K562 (cell line): ENCODE measurements around the gene NAA38. TPM values are rescaled to one million over a fixed set of nuclear protein-coding genes. Genes with fewer than 3 reads are reported as not detected.

Experiments used
- ATAC-seq: fragments of 200-7000 bp; cut with Tn5 transposase; 3 replicates; pipeline ENCODE4 v1.9.1; 2020; ENCODE audit warnings: moderate library complexity
- BruUV-seq: library from RNA; stranded (reverse); fragments of 400-500 nt; replicated peaks from 2 replicates; lab custom pipeline; 2021; lab: Mats Ljungman, UMichigan
- CTCF ChIA-PET: fragments of 300-600 bp; formaldehyde crosslinking; extraction: SDS; loops from one replicate; lab custom pipeline; 2021; ENCODE audit warnings: low intra/inter-chr PET ratio; lab: Yijun Ruan, JAX
- POLR2A ChIA-PET: fragments of 300-600, 350-650 bp; sonication (Branson Sonifier 250); formaldehyde crosslinking; extraction: SDS; loops from one replicate; lab custom pipeline; 2021; ENCODE audit warnings: antibody characterized with exemption, inconsistent platforms; lab: Yijun Ruan, JAX
- DNase-seq, 4 experiments: peaks; one replicate each; pipeline versions ENCODE4 v3.0.0 to v3.0.0-alpha.2; 2011 to 2018; ENCODE audit warnings: low spot score in 3 of 4, mixed read lengths in 3 of 4; ENCODE audit errors: extremely low read depth in 1 of 4
- FAIRE-seq: peaks from 2 replicates; lab custom pipeline; 2011; peaks lifted over from hg19 to GRCh38; lab: Jason Lieb, UNC
- H2AFZ ChIP-seq: 2 replicates; pipeline ENCODE4 v1.6.0; 2011; ENCODE audit warnings: low read depth, low read length, control low read depth, inconsistent platforms
- H3K27ac ChIP-seq: fragments of 200-600 bp; 3 replicates; pipeline ENCODE4 v1.8.0; 2011; ENCODE audit warnings: low read depth, mild to moderate bottlenecking, control low read depth, inconsistent platforms, low read length, moderate library complexity, mixed read lengths; ENCODE audit errors: extremely low read depth
- H3K27me3 ChIP-seq, 2 experiments: fragments of 300-600 bp in 1 of 2; 2 replicates in 1 of 2; 3 replicates in 1 of 2; pipeline versions ENCODE4 v1.6.0 to v1.8.0; 2011; ENCODE audit warnings: inconsistent platforms in 2 of 2, low read length in 2 of 2, mild to moderate bottlenecking in 1 of 2, mixed read lengths in 1 of 2, moderate library complexity in 1 of 2; ENCODE audit not compliant: control insufficient read depth in 2 of 2, insufficient read depth in 2 of 2
- H3K36me3 ChIP-seq: fragments of 300-600 bp; 3 replicates; pipeline ENCODE4 v1.8.0; 2011; ENCODE audit warnings: mild to moderate bottlenecking, low read length, inconsistent platforms; ENCODE audit not compliant: control insufficient read depth, insufficient read depth
- H3K4me1 ChIP-seq, 2 experiments: fragments of 200-600 bp in 1 of 2; replicated peaks in 1 of 2; 2 replicates in 1 of 2; 3 replicates in 1 of 2; pipeline versions ENCODE4 v1.5.1 to v1.8.0; 2011; ENCODE audit warnings: inconsistent platforms in 2 of 2, low read length in 2 of 2, mild to moderate bottlenecking in 1 of 2, mixed read lengths in 1 of 2, moderate library complexity in 1 of 2; ENCODE audit not compliant: control insufficient read depth in 2 of 2, insufficient read depth in 2 of 2
- H3K4me2 ChIP-seq: 2 replicates; pipeline ENCODE4 v1.6.1; 2011; ENCODE audit warnings: low read length, control low read depth, inconsistent platforms, mixed read lengths; ENCODE audit not compliant: insufficient read depth
- H3K4me3 ChIP-seq: fragments of 200-600 bp; sonication (generic), shearing (Covaris generic); 2 replicates; pipeline ENCODE4 v1.5.1; 2016; ENCODE audit warnings: control low read depth, inconsistent platforms
- H3K79me2 ChIP-seq: fragments of 200-600 bp; 3 replicates; pipeline ENCODE4 v1.8.0; 2011; ENCODE audit warnings: low read length, inconsistent platforms; ENCODE audit not compliant: control insufficient read depth, insufficient read depth
- H3K9ac ChIP-seq, 2 experiments: 2 replicates each; pipeline versions ENCODE4 v1.6.0 to v1.6.1; 2011; ENCODE audit warnings: low read depth in 2 of 2, low read length in 2 of 2, control low read depth in 1 of 2, inconsistent platforms in 1 of 2, mild to moderate bottlenecking in 1 of 2, mixed read lengths in 1 of 2; ENCODE audit not compliant: insufficient read depth in 1 of 2
- H3K9me1 ChIP-seq: one replicate; pipeline ENCODE4 v1.6.0; 2011; ENCODE audit warnings: inconsistent platforms, mild to moderate bottlenecking, low read length, moderate library complexity; ENCODE audit not compliant: control insufficient read depth, insufficient read depth
- H3K9me3 ChIP-seq: replicated peaks from 2 replicates; pipeline ENCODE4 v1.5.1; 2011; ENCODE audit warnings: low read depth, low read length, inconsistent platforms; ENCODE audit not compliant: control insufficient read depth, insufficient read depth
- H4K20me1 ChIP-seq: replicated peaks from 2 replicates; pipeline ENCODE4 v1.6.1; 2011; ENCODE audit warnings: low read length, inconsistent platforms, mixed read lengths; ENCODE audit not compliant: control insufficient read depth, insufficient read depth
- ATF6 ChIP-seq: sonication (generic); formaldehyde crosslinking; IDR thresholded peaks from 2 replicates; pipeline ENCODE4 v1.4.0; 2020; ENCODE audit warnings: mild to moderate bottlenecking, missing genetic modification reagents
- BMI1 ChIP-seq: fragments of 150-350 bp; IDR thresholded peaks from 2 replicates; pipeline ENCODE4 v1.6.1; 2014; ENCODE audit warnings: low read length
- MLLT1 ChIP-seq, 2 experiments: fragments of 450-650 bp; IDR thresholded peaks; 2 replicates each; pipeline ENCODE4 v1.6.1; 2016
- MTA1 ChIP-seq: fragments of 450-650 bp; IDR thresholded peaks from 2 replicates; pipeline ENCODE4 v1.6.1; 2017; ENCODE audit warnings: borderline replicate concordance
- NR4A1 ChIP-seq, 2 experiments: fragments of 250-450 bp in 1 of 2; fragments of 450-650 bp in 1 of 2; sonication (Bioruptor Pico) in 1 of 2; IDR thresholded peaks; 2 replicates each; pipeline versions ENCODE4 v1.4.0 to v1.6.1; 2016 to 2020; ENCODE audit warnings: mild to moderate bottlenecking in 2 of 2, missing compliant biosample characterization in 1 of 2, missing genetic modification characterization in 1 of 2, moderate library complexity in 1 of 2
- PKNOX1 ChIP-seq: fragments of 450-650 bp; IDR thresholded peaks from 2 replicates; pipeline ENCODE4 v1.6.1; 2016
- SMARCE1 ChIP-seq: fragments of 450-650 bp; IDR thresholded peaks from 2 replicates; pipeline ENCODE4 v1.7.1; 2016; ENCODE audit warnings: mild to moderate bottlenecking
- SRSF9 ChIP-seq: fragments of 200-400 bp; formaldehyde crosslinking; IDR thresholded peaks from 2 replicates; pipeline ENCODE4 v1.6.1; 2017; ENCODE audit warnings: low read depth, low read length, borderline replicate concordance
- ZNF316 ChIP-seq: fragments of 450-650 bp; IDR thresholded peaks from 2 replicates; pipeline ENCODE4 v1.6.1; 2016
- WGBS: fragments of 100-300 bp; shearing (Covaris generic); methylation state at CpG from one replicate; pipeline ENCODE4 v1.1.6; 2016; ENCODE audit warnings: low coverage, mixed read lengths; ENCODE audit not compliant: insufficient coverage; ENCODE audit errors: missing lambda C conversion rate; 5-methylcytosine and 5-hydroxymethylcytosine counted together
- in situ Hi-C: fragments of 300-500 bp; cut with MboI; formaldehyde crosslinking; loops from 4 replicates; pipeline ENCODE4 v1.15.0; 2018; ENCODE audit warnings: inconsistent platforms, mixed read lengths
- intact Hi-C: fragments of 100-400 bp; cut with micrococcal nuclease; formaldehyde crosslinking; loops from 2 replicates; pipeline ENCODE4 v1.14.2; 2022
- polyA plus RNA-seq, 8 experiments: library from polyadenylated mRNA; depleted of rRNA in 4 of 8; stranded (reverse) in 5 of 8; unstranded in 3 of 8; fragments of >200 nt; fragmentation: Nextera tagmentation in 2 of 8; fragmentation: Illumina TruSeq in 1 of 8; extraction: Ambion mirVana in 2 of 8; extraction: Trizol in 1 of 8; gene quantifications; 2 replicates each; pipeline versions ENCODE4 v1.2.1 to v1.2.3, GENCODE V29; 2011 to 2014; ENCODE audit warnings: inconsistent platforms in 1 of 8, missing spikeins in 1 of 8
- total RNA-seq, 7 experiments: library from RNA; depleted of rRNA in 6 of 7; stranded (reverse); fragments of >200 nt in 6 of 7; fragmentation: Illumina TruSeq in 2 of 7; extraction: Trizol in 2 of 7; gene quantifications; 2 replicates each; pipeline versions ENCODE4 v1.2.1 to v1.2.3, GENCODE V29; 2011 to 2021; ENCODE audit warnings: low replicate concordance in 1 of 7

Gene NAA38
- total and polyA plus RNA-seq, 9 of the 15 experiments (the other 6 are each of a cell fraction or from before 2014, with no cell fraction given): 16.4 to 99.8 (median 57.3) TPM

GRCh38 chr17:7880076-7880868 is 22.9 kb upstream of the NAA38 start:
- 75% methylated on average over 3 of the region's 3 CpGs for WGBS
- no peaks in the 10 kb centered on the region for H3K27me3 ChIP-seq
- H3K4me3 ChIP-seq: no peak overlapping the region
- peaks cover 22% of the 10 kb centered on the region for H3K79me2 ChIP-seq
- no peak for ATAC-seq
- H2AFZ ChIP-seq: no peak overlapping the region
- TF ChIP-seq MLLT1 (IDR thresholded peaks at IDR 0.05) (0 out of 4 replicates have a peak, but pooled peaks of 1 of the 2 experiments have one; percentile 21), NR4A1 (CRISPR knock-in tag; IDR thresholded peaks at IDR 0.05) (no peak), NR4A1 (tag; IDR thresholded peaks at IDR 0.05) (no peak), ATF6 (no peak), MTA1 (peak; percentile 28; the same call in 1 of the 2 replicates), SRSF9 (no peak), PKNOX1 (peak; percentile 41; the same call in 1 of the 2 replicates), BMI1 (no peak), ZNF316 (no peak), SMARCE1 (0 out of 2 replicates have a peak, but pooled peaks have one; percentile 21)
- peak in 3 of 4 experiments; percentile 25 to 30 (median 27) for DNase-seq
- in situ Hi-C loops: no loop called here
- no peak overlapping the region for H3K9ac ChIP-seq
- intact Hi-C loops: no loop called here
- no peaks in the 10 kb centered on the region for H4K20me1 ChIP-seq
- H3K9me3 ChIP-seq: no peaks in the 10 kb centered on the region
- no peaks in the 10 kb centered on the region for H3K9me1 ChIP-seq
- peaks cover 7 to 31% of the 10 kb centered on the region in 2 experiments for H3K4me1 ChIP-seq
- no TSS peak for BruUV-seq
- 0 out of 2 replicates have a peak overlapping the region, but pooled peaks have one; percentile 58 for H3K4me2 ChIP-seq
- ChIA-PET CTCF (no interaction called here), POLR2A (no interaction called here)
- H3K27ac ChIP-seq: no peak overlapping the region
- H3K36me3 ChIP-seq: peaks cover 41% of the 10 kb centered on the region; the same call in 2 of the 3 replicates
- no peak for FAIRE-seq
